Measurements from ENCODE around the gene MAGI3.

Gene MAGI3

DNA sequence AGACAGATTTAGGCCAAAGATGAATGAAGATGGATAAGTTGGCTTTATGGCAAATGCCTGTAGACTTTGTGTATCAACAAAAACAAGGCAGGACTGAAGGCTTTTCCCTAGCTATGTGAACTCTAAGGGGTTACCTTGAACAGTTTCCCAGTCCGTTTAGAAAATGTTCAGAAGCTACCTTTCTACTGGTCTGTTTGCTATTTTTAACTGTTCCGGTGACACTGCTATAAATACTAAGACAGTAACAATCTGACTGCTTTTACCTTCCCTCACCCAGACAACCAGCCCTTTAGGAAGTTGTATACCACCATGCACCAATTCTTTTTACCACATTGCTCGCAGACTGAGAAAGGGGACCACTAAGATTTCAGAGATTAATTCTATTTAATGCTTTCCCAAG is 266.8 kb downstream of the MAGI3 start:
- no peak overlapping the region for H3K4me3 ChIP-seq (ENCODE audit: low read depth, low read length)
- TF ChIP-seq, protein P1, sequence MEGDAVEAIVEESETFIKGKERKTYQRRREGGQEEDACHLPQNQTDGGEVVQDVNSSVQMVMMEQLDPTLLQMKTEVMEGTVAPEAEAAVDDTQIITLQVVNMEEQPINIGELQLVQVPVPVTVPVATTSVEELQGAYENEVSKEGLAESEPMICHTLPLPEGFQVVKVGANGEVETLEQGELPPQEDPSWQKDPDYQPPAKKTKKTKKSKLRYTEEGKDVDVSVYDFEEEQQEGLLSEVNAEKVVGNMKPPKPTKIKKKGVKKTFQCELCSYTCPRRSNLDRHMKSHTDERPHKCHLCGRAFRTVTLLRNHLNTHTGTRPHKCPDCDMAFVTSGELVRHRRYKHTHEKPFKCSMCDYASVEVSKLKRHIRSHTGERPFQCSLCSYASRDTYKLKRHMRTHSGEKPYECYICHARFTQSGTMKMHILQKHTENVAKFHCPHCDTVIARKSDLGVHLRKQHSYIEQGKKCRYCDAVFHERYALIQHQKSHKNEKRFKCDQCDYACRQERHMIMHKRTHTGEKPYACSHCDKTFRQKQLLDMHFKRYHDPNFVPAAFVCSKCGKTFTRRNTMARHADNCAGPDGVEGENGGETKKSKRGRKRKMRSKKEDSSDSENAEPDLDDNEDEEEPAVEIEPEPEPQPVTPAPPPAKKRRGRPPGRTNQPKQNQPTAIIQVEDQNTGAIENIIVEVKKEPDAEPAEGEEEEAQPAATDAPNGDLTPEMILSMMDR (IDR thresholded peaks at IDR 0.05; ENCODE audit: low read depth, low read length), result no peak

DNA sequence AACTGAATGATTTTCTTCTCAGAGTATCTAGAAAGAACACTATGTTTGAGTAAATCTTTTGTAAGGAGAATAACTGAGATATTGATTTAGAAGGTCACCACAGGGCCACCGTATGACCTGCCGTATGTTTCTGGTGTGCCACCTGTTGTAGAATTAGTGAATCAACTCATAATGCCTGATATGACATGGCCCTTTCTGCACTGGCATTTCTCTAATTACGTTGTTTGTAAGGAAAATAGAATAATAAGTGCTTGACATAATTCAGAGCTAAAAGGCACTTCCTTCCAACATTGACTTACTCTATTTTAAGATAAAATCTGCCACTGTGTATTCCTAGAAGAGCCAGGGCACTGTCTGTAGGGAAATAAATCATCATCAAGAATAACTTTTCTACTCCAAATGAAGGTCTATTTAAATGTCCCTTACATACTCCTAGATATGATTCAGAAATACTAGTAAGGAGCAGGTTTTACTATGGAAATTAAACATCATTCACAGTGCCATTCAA is 267.3 kb downstream of the MAGI3 start:
- TF ChIP-seq, protein P1 (IDR thresholded peaks at IDR 0.05; ENCODE audit: low read depth, low read length), result no peak
- no peak overlapping the region for H3K4me3 ChIP-seq (ENCODE audit: low read depth, low read length)

DNA sequence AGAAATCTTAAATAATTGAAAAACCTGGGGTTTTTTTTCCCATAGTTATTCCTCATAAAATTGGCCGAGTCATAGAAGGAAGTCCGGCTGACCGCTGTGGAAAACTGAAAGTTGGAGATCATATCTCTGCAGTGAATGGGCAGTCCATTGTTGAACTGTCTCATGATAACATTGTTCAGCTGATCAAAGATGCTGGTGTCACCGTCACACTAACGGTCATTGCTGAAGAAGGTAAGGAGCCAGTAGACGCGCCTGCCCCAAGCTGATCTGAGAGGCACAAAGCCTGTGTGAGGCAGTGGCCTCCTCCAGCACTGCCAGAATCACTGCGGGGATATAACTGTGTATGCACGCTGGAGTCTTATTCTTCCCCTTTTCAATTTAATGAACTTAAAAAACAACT is 268.7 kb downstream of the MAGI3 start:
- TF ChIP-seq, protein P1 (IDR thresholded peaks at IDR 0.05; ENCODE audit: low read depth, low read length), result no peak
- no peak overlapping the region for H3K4me3 ChIP-seq (ENCODE audit: low read depth, low read length)

DNA sequence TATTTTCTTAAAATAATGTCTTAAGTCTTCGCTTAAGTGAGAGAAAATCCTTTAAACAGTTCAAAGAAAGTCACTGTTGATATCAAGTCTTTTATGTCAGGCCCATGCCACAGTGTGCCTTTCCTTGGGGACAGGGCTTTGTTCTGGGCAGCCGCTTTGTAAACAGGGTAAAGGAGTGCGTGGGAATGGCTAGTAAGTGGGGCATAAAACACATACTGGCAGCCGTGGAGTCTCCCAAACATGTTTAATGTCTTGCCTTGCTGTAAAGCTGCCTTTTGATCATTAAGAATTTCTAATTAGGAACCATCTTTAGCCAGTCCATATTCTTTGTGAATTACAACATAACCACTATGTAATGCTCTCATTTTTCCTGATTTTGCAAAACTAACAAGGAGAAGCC is 269.2 kb downstream of the MAGI3 start:
- TF ChIP-seq, protein P1 (IDR thresholded peaks at IDR 0.05; ENCODE audit: low read depth, low read length), result no peak

GRCh38 chr1:113660088-113660487 is 269.8 kb downstream of the MAGI3 start:
- TF ChIP-seq, protein P1 (IDR thresholded peaks at IDR 0.05; ENCODE audit: low read depth, low read length), result no peak
- H3K4me3 ChIP-seq (ENCODE audit: low read depth, low read length), result no peak overlapping the region

More for the DNA sequence above, 269.2 kb downstream of the MAGI3 start:
- no peak overlapping the region for H3K4me3 ChIP-seq (ENCODE audit: low read depth, low read length)

GRCh38 chr1:113662101-113662500 is 271.8 kb downstream of the MAGI3 start:
- TF ChIP-seq, protein P1 (IDR thresholded peaks at IDR 0.05; ENCODE audit: low read depth, low read length), result no peak
- no peak overlapping the region for H3K4me3 ChIP-seq (ENCODE audit: low read depth, low read length)

DNA sequence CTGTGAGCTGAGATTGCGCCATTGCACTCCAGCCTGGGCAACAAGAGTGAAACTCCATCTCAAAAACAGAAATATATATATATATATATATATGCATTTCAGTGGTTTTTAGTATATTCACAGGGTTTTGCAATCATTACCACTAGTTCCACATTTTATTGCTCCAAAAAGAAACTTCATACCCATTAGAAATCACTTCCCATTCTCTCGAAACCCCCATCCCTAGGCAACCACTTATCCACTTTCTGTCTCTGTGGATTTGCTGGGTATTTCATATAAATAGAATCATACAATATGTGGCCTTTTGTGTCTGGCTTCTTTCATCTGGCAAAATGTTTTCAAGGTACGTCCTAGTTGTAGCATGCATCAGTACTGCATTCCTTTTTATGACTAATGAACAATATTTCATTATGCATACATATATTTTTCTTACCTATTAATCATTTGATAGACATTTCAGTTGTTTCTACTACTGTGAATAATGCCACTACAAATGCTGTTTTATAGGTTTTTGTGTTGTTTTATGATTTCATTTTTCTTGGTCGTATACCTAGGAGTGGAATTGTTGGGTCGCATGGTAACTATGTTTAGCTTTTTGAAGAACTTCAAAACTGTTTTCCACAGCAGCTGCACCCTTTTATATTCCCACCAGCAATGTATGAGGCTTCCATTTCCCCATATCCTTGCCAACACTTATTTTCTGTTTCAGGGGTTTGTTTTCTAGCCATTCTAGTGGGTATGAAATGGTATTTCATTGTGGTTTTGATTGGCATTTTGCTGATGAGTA is 273.0 kb downstream of the MAGI3 start:
- TF ChIP-seq, protein P1 (IDR thresholded peaks at IDR 0.05; ENCODE audit: low read depth, low read length), result no peak

More for the DNA sequence above, 273.0 kb downstream of the MAGI3 start:
- no peak overlapping the region for H3K4me3 ChIP-seq (ENCODE audit: low read depth, low read length)
